ENCODE data around the gene FTCD. TPM values are rescaled to one million over a fixed set of nuclear protein-coding genes. Genes with fewer than 3 reads are reported as not detected.

Gene FTCD
- total and polyA plus RNA-seq, 12 donors, result 0.20 to 16.8 (median 1.9) TPM; not detected in 2

DNA sequence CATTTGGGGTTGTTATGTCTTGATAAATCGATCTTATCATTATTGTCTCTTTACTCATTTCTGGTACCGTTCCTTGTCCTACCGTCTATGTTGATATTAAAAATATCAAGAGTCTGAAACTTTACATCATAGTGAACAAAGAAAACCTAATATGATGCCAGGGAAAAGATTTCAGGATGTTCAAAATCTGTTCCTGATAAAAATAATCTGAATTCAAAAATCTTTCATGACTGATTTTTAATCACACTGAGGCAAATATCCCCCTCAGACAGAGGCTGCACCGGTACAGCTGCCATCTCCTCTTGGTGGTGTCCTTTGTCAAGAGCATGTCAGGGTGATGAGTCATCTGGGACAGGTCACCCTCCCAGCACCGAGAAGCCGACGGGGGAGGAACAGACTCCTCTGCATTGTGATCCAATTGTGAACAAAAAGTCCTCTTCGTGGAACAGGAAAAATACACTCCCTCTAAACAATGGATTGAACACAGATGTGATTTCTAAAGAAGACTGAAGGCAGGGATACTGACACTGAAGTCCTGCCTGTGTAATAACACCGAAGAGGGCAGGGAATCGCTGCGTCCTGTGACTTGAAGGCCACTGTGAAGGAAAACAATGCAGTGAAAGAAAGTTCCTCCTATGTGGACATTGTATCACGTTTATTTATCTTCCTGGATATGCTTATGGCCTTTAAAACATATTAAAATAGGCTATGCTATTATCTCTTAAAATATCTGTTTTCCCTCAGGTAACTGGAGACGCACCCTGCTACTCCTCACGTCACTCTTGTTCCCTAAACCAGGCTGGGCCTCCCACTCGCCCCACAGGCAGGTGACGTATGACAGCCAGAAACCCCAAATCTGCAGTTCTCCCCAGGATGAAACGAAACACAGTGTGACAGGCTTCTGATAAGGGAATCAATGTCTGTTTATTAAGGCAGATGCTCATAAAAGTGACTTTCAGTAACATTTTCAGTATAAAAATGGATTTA lies 33.1 kb upstream of the FTCD start:
- WGBS, 4 donors, result 26 to 39% (median 27%) methylated on average over 17 of the region's 17 CpGs
- H3K9me3 ChIP-seq (replicated peaks in 1 of 3), result no peaks in the 10 kb centered on the region
- intact Hi-C loops (cut with DNase I), result no loop called here
- H3K27ac ChIP-seq, result peak overlapping the region; percentile 66 to 97 (median 96)
- peaks cover 0 to 10% of the 10 kb centered on the region in 2 donors for H3K36me3 ChIP-seq (replicated peaks in 1 of 2)
- peaks cover 26 to 42% of the 10 kb centered on the region in 2 donors for H3K4me1 ChIP-seq (replicated peaks in 1 of 2)
- H3K4me3 ChIP-seq, result no peak overlapping the region
- DNase-seq, result peak; percentile 78 to 93 (median 87)
- no peaks in the 10 kb centered on the region for H3K27me3 ChIP-seq
- TF ChIP-seq CTCF (IDR thresholded peaks at IDR 0.05) (no peak), POLR2A (IDR thresholded peaks at IDR 0.05) (peak in 1 of 2 donors; percentile 60)

DNA sequence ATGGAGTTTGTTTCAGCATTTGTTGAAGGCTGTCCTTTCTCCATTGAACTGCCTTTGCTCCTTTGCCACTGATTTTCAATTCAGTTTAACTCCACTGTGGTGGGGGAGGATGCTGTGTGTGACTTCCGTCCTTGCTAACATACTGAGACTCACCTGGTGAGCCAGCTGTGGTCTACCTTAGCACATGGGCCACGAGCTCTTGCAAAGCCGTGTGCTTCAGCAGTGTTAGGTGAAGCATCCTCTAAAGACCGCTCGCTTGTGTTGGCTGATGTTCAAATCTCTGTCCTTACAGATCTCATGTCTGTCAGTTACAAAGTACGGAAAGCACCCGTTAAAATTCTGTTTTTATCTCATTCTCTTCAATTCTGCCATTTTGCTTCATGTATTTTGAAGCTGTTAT lies 32.4 kb upstream of the FTCD start:
- Histone ChIP-seq H3K27ac (peak overlapping the region in 3 of 5 donors; percentile 96 to 97 (median 97)), H3K36me3 (replicated peaks in 1 of 2) (peaks cover 0 to 6% of the 10 kb centered on the region in 2 donors), H3K4me1 (replicated peaks in 1 of 2) (peaks cover 26 to 42% of the 10 kb centered on the region in 2 donors), H3K4me3 (no peak overlapping the region), H3K27me3 (no peaks in the 10 kb centered on the region), H3K9me3 (replicated peaks in 1 of 3) (no peaks in the 10 kb centered on the region)
- intact Hi-C loops (cut with DNase I), result no loop called here
- TF ChIP-seq CTCF (IDR thresholded peaks at IDR 0.05), result no peak
- TF ChIP-seq POLR2A (IDR thresholded peaks at IDR 0.05), result no peak
- peak in 3 of 7 donors; percentile 15 to 59 (median 22) for DNase-seq
- WGBS, 4 donors, result 59 to 76% (median 64%) methylated on average over 6 to 7 of the region's 7 CpGs

DNA sequence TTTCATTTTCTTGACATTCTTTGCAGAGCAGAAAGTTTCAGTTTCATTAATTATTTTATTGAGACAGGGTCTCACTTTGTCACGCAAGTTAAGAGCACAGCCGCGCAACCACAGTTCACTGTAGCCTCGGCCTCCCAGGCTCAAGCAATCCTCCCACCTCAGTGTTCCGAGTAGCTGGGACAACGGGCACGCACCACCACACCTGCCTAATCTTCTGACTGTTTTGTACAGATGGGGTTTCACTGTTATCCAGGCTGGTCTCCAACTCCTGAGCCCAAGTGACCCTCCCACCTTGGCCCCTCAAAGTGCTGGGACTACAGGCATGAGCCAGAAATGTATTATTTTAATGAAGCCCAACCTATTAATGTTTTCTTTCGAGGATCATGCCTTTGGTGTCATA lies 31.9 kb upstream of the FTCD start:
- intact Hi-C loops (cut with DNase I), result no loop called here
- H3K36me3 ChIP-seq (replicated peaks in 1 of 2), result peaks cover 0 to under 1% of the 10 kb centered on the region in 2 donors
- no peak overlapping the region for H3K4me3 ChIP-seq
- peak in 3 of 7 donors; percentile 11 to 47 (median 18) for DNase-seq
- no peak for TF ChIP-seq CTCF (IDR thresholded peaks at IDR 0.05)
- no peak for TF ChIP-seq POLR2A (IDR thresholded peaks at IDR 0.05)
- WGBS, 4 donors, result 87 to 91% (median 88%) methylated on average over 8 of the region's 8 CpGs
- H3K4me1 ChIP-seq (replicated peaks in 1 of 2), result peaks cover 26 to 42% of the 10 kb centered on the region in 2 donors
- H3K27me3 ChIP-seq, result no peaks in the 10 kb centered on the region
- H3K9me3 ChIP-seq (replicated peaks in 1 of 3), result no peaks in the 10 kb centered on the region
- peak overlapping the region in 1 of 5 donors; percentile 97 for H3K27ac ChIP-seq

- Histone ChIP-seq H3K4me1 (replicated peaks in 1 of 2) (peaks cover 17 to 35% of the 10 kb centered on the region in 2 donors), H3K36me3 (replicated peaks in 1 of 2) (no peaks in the 10 kb centered on the region), H3K4me3 (no peak overlapping the region), H3K9me3 (replicated peaks in 1 of 3) (no peaks in the 10 kb centered on the region), H3K27me3 (no peaks in the 10 kb centered on the region), H3K27ac (peak overlapping the region in 1 of 5 donors; percentile 93)
- DNase-seq, result peak in 1 of 7 donors; percentile 50
- no peak for TF ChIP-seq CTCF (IDR thresholded peaks at IDR 0.05)
- TF ChIP-seq POLR2A (IDR thresholded peaks at IDR 0.05), result no peak
- intact Hi-C loops (cut with DNase I), result no loop called here
- WGBS, 4 donors, result 79 to 86% (median 83%) methylated on average over 7 of the region's 7 CpGs
Measured at GRCh38 chr21:46185716-46186115, 30.3 kb upstream of the FTCD start.

Data from adrenal gland (tissue), 12 donors.